Vagina (tissue), 2 donors: Measurements from ENCODE around the gene PGBD4.

Experiments
- CTCF ChIP-seq, 3 experiments: fragments of 450-650 bp in 2 of 3; fragments of 200-600 bp in 1 of 3; sonication (generic) in 1 of 3; IDR thresholded peaks; one replicate each; pipeline ENCODE4 v1.5.1; 2017 to 2019; ENCODE audit warnings: antibody characterized with exemption in 3 of 3, mild to moderate bottlenecking in 2 of 3, moderate library complexity in 2 of 3
- POLR2A ChIP-seq, 2 donors: fragments of 450-650 bp; IDR thresholded peaks; one replicate each; pipeline ENCODE4 v1.6.1; 2017; ENCODE audit warnings: antibody characterized with exemption in 2 of 2, mild to moderate bottlenecking in 2 of 2, moderate library complexity in 2 of 2
- POLR2AphosphoS5 ChIP-seq, 2 donors: sonication (generic); formaldehyde crosslinking; IDR thresholded peaks; one replicate each; pipeline ENCODE4 v1.9.0; 2017; ENCODE audit warnings: antibody characterized with exemption in 2 of 2, mild to moderate bottlenecking in 2 of 2, low read depth in 1 of 2; ENCODE audit not compliant: insufficient read depth in 1 of 2

- TF ChIP-seq CTCF (IDR thresholded peaks at IDR 0.05) (no peak), POLR2A (IDR thresholded peaks at IDR 0.05) (no peak), POLR2AphosphoS5 (IDR thresholded peaks at IDR 0.05; ENCODE audit: insufficient read depth in 1 of 2, low read depth in 1 of 2) (no peak)
Observed at GRCh38 chr15:34065261-34065660, 36.6 kb upstream of the PGBD4 start.
